CD4-positive, alpha-beta T cell treated with Interferon gamma for 1 hour (primary cell): ENCODE results near the gene GLRX.
"Not testable (repeated sequence)": the region's sequence is repeated elsewhere in the genome, so short reads cannot be mapped to it uniquely, and the experiment has no call there.

ENCODE experiments used
- DNase-seq: peaks from one replicate; pipeline ENCODE4 v3.0.0-alpha.2; 2020

Gene GLRX

DNA sequence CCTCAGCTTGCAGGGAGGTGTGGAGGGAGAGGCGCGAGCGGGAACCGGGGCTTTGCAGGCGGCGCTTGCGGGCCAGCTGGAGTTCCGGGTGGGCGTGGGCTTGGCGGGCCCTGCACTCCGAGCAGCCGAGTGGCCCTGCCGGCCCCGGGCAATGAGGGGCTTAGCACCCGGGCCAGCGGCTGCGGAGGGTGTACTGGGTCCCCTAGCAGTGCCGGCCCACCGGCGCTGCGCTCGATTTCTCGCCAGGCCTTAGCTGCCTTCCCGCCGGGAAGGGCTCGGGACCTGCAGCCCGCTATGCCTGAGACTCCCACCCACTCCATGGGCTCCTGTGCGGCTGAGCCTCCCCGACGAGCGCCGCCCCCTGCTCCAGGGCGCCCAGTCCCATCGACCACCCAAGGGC, 28.6 kb upstream of the GLRX start:
- DNase-seq, result not testable (repeated sequence)

DNA sequence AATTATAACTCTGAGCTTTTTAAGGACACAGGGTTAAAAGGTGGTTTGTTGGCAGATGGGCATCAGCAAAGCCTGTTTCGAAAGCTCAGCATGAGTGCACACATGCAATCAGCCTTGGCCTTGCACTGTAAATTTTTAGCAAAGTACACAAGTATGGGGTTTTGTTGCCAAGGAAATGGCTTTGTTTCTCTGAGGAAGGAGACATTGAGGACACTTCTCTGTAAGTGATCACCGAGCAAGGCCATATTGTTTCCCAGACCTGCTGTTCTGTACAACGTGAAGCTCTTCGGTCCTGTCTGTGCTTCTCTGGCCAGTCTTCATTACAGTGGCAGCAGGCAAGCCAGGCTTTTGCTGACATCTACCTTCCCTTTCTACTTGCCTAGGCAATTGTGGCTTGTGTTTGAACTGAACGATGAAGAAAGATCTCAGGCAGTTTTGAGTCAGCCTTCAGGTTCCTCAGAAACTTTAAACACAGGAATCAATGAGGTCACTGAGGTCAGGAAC, 27.9 kb upstream of the GLRX start:
- no peak for DNase-seq

GRCh38 chr5:95848701-95849100, 26.2 kb upstream of the GLRX start:
- no peak for DNase-seq

DNA sequence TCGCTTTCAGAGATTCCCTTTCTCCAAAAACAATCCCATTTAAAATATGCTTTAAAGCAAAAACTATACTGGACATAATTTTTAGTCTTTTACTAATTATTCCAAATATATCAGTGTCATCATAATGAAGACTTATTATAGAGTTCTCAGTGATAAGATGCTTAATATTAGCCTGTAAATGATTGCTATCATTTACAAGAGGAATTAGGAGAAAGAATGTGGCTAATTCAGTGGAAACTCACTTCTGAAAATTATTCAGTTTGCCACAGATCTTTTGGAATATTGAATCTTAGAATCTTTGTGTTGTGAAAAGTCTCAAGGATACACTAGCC, 24.7 kb upstream of the GLRX start:
- no peak for DNase-seq

DNA sequence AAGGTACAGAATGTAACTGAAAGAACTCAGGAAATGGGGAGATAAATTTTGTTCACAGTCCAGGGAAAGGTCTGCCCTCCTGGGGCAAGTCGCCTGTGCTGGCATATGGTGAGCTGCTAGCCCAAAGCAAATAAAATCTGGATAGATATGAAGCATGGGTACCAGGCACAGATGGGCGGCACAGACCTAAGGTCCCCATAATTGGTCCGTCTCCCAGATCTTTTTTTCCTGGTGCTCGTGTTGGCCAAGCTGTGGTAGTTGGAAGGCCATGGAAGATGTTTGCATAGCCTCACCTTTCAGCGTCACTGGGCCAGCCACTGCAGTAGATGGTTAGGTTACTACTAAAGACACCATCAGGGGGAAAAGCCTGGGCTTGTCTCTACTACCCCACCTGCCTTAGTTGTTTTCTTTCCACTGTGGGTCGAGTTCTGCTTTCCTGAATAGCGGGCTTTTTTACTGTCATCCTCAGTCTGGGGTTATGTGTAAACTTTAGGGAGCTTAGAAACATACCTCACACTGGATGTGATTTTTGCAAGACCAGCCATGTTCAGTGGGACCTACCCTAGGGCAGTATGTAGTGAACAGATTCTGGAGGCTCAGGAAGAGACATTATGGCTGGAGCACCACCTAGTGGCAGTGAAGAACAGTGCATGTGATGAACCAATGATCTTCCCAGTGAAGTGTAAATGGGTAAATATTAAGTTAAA, 24.2 kb upstream of the GLRX start:
- peak; percentile 65 for DNase-seq

DNA sequence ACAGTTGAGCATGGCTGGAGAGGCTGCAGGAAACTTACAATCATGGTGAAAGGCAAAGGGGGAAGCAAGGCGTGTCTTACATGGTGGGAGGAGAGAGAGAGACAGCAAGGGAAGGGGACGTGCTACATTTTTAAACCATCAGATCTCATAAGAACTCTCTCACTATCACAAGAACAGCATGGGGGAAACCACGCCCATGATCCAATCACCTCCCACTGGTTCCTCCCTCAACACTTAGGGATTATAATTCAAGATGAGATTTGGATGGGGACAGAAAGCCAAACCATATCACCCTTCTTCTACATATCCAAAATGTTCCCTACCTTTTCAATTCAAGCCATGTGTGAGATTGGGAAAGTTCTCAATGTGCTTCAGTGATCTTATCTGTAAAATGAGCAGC, 22.9 kb upstream of the GLRX start:
- no peak for DNase-seq

DNA sequence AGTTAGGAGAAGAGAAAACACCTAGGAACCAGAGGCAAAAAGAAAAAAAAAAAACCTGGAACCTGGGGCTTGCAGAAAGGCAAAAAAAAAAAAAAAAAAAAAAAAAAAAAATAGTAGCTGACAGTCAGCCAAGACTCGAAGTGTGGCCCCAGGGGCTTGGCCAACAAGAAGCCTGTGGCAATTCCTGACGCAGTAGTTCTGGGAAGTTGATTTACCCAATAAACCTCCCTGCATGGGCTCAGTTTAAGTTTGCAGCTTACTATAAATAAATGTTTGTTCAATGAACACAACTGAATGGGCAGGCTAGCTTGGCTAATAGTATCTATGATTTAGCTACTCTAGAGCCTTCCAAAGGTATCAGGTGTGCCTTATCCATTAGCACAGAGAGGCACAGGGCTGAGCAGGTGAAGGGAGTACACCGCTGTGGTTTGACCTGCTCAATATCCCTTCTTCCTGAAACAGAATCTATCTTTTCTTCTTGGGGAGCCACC, 21.3 kb upstream of the GLRX start:
- DNase-seq, result no peak

DNA sequence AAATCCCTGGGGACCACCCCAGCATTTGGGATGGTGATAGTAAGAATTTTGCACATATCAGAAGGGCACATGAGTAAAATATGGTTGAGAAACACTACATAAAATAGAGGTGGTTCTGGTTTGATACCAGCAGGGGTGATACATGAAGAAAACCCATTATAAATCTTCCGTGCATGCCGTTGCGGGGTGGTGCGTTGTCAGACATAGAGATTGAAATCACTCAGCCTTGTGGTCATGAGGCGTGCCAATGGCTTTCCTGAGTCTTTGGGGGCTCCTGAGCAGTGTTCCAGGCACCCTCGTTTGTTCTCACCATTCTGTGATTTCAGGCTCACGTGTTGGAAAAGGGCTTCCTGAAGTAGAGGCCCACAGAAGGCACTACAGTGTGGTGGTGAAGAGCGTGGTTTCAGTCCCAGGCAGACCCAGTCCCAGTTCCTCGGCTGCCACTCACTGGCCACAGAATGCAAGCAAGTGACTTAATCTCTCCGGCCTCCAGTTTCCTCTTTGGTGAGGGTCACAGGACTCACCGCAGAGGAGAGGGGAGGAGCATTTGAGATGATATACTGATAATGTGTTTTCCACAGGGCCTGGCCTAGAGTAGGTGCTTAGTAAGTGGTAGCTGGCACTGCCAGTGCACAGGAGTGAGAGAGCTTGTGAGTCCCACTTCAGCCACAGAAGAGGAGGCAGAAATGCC, 20.5 kb upstream of the GLRX start:
- DNase-seq, result peak; percentile 73

GRCh38 chr5:95841914-95842812, 19.6 kb upstream of the GLRX start:
- no peak for DNase-seq

GRCh38 chr5:95840956-95841705, 18.6 kb upstream of the GLRX start:
- DNase-seq, result no peak

- DNase-seq, result no peak
Observed at GRCh38 chr5:95839658-95840057, 17.1 kb upstream of the GLRX start.

- DNase-seq, result no peak
Observed at GRCh38 chr5:95838556-95838955, 16.0 kb upstream of the GLRX start.

DNA sequence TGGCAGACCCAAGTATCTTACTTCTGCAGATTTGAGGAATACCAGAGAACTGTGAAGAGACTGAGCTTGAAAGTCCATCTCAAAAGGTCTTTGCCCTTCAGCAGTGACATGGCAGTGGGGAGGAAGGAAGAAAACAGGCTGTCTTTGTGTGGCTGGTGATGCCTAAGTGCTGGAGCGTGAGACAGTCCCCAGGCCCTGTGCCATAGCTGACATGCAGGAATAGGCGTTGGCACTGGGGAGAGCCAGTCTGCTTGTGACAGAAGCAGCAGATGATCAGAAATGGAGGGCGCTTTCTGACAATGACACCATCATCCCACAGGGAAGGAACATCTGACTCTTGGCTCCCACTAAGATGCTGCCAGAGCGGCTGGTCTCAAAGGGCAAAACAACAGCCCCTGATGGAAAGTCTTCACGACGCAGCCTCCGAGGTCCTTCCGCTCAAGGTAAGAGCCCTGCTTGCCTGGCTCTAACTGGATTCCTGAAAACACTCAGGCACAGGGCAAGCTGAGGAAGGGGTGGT, 15.5 kb upstream of the GLRX start:
- DNase-seq, result no peak

- no peak for DNase-seq
Observed at GRCh38 chr5:95837492-95837891, 15.0 kb upstream of the GLRX start.

GRCh38 chr5:95836971-95837370, 14.4 kb upstream of the GLRX start:
- DNase-seq, result not testable (repeated sequence)

- DNase-seq, result no peak
Observed at GRCh38 chr5:95836544-95836943, 14.0 kb upstream of the GLRX start.

GRCh38 chr5:95835682-95836385, 13.3 kb upstream of the GLRX start:
- DNase-seq, result no peak

- no peak for DNase-seq
Observed at GRCh38 chr5:95832664-95833063, 10.1 kb upstream of the GLRX start.

- no peak for DNase-seq
Observed at GRCh38 chr5:95830226-95830625, 7.7 kb upstream of the GLRX start.

- DNase-seq, result no peak
Observed at GRCh38 chr5:95827892-95828246, 5.3 kb upstream of the GLRX start.

DNA sequence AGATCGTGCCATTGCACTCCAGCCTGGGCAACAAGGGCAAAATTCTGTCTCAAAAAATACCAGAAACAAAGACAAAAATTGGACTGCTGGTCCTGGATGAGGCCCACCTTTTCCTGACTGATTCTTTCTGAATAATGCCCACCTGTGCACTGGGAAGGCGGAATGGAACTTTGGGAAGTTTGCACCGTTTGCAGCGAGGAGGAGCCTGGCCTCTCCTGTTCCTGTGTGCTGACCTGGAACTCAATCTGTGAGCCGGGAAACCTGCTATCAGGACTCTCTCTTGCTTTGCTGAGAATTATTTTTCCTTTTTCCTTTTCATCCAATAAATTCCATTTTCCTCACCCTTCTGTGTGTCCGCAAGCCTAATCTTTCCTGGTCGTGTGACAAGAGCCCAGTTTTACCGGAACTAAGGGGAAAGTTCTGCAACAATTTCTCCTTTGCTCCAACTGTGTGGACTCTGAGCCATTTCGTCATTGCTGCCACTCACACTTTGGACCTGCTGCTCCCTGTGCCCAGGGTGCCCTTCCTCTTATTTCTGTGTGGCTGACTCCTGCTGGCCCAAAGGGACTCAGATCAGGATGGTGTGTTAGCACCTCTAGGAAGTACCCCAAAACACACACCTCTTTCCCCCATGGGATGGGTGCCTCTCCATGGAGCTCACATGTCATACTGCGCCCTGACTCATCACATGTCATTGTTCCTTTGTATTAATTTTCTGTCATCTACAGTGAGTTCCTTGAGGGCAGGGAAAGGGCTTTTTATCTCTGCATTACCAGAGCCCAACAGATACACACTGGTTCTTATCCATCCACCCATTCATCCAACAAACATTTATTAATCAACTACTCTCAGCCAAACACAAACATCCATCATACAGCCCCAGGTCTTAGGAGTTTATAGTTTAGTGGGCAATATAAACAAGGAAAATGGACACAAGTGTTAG, 4.7 kb upstream of the GLRX start:
- no peak for DNase-seq
